Activated effector memory CD4-positive, alpha-beta T cell treated with Interleukin-2 at 50 U/mL for 16 hours (primary cell): ENCODE measurements around the gene NXPH2.
"Not testable (repeated sequence)": the region's sequence is repeated elsewhere in the genome, so short reads cannot be mapped to it uniquely, and the experiment has no call there.

Experiments used
- DNase-seq: peaks from one replicate; pipeline ENCODE4 v3.0.0-alpha.2; 2020

Gene NXPH2

GRCh38 chr2:138707392-138708074, 72.7 kb downstream of the NXPH2 start:
- DNase-seq: no peak

GRCh38 chr2:138703242-138703641, 76.9 kb downstream of the NXPH2 start:
- no peak for DNase-seq

DNA sequence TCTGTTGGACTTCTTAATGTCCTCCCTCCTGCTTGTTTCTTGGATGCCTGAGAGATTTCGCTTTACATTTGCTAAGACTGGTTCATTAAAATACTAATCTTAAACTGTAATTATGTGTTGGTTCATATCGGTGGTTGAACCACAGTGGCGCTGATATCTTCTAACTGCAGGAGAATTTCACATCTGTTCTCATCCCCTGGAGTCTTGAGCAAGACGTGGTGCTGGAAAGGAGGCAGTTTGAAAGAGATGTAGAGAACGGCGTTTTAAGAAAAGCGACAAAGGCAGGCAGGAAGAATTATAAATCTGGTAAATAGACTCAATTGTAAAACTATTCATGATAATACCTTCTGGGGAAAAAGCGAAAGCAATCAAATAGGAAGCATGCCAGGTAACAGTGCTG, 79.5 kb downstream of the NXPH2 start:
- DNase-seq: no peak

GRCh38 chr2:138699421-138699820, 80.8 kb downstream of the NXPH2 start:
- no peak for DNase-seq

DNA sequence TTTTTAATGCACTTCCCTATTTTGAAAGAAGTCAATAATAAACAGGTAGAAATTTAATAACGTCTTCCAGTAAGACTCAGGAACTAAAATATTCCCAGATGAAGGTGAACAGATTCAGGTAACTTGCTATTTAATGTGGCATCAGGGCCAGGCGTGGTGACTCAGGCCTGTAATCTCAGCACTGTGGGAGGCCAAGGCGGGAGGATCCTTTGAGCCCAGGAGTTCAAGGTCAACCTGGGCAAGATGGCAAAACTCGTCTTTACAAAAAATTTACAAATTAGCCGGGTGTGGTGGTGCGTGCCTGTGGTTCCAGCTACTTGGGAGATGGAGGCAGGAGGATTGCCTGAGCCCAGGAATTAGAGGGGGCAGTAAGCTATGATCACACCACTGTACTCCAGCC, 81.8 kb downstream of the NXPH2 start:
- no peak for DNase-seq

DNA sequence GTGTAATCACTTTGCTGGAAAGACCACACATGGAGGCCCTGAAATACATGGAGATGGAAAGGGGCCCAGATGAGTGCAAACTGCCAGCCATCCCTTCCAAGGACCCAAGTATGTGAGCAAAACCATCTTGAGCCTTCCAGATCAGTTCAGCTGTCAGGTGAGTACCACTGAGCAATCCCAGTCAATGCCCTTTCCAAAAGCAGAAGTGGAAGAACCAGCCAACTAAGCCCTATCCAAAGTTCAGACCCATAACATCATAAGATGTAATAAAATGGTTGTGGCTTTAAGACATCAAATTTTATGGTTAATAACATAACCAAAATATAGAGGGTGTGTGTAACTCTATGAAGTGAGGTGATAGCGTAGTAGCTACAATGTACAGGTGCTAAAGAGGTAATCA, 88.5 kb downstream of the NXPH2 start:
- no peak for DNase-seq

DNA sequence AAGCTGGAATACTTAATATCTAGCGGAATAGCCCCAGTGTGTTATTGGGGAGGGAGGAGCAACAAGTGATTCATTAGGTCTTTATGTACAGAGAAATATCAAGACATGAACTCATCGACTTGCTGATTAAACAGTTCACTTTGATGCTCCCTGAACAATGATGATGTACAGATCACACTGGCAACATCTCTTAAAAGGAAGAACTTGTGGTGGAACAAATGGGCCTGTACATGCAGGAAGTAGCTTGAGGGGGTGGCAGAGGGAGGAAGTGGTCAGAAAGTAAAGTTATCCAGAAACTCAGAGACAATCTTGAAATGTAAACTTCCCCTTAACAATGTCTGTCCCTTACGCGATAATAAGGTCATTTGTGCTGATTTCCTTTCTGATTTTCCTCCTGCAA, 90.5 kb downstream of the NXPH2 start:
- DNase-seq: no peak

GRCh38 chr2:138682163-138682562, 98.0 kb downstream of the NXPH2 start:
- DNase-seq: no peak

- DNase-seq: no peak
Measured at GRCh38 chr2:138677221-138677620, 103.0 kb downstream of the NXPH2 start.

- DNase-seq: no peak
Measured at GRCh38 chr2:138676619-138677021, 103.6 kb downstream of the NXPH2 start.

- DNase-seq: no peak
Measured at GRCh38 chr2:138671566-138671965, 108.6 kb downstream of the NXPH2 start.

- DNase-seq: no peak
Measured at GRCh38 chr2:138670734-138671133, 109.5 kb downstream of the NXPH2 start.

- no peak for DNase-seq
Measured at GRCh38 chr2:138665937-138666336, 114.3 kb downstream of the NXPH2 start.

DNA sequence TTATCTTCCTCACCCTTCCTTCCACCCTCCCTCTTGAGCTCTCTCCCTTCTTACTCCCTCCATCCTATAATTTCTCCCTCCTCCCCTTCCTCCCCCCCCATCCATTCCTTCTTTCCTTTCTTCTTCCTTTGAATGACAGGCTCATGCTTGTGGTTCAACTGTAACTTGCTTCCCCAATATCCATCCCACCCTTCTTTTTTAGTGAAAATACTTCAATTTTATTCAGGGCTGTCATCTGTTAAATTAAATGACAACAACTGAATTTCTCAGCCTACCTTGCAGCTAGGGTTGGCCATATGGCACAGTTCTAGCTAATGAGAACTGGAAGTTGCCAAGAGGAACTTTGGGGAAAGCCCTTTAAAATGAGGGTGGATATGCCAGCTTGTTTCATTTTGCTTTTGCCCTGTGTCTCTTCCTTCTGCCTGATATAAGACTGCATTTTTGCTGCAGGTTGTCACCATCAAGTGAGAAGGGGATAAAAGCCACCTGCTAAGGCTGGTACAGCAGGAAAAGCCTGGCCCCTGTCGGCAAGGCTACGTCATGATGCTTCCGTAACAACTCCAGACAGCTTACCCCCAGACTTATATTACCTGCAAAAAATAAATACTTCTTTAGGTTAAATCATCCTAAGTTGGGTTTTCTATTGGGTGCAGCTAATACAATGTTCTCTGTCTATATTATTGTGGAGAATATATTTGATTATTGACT, 121.8 kb downstream of the NXPH2 start:
- no peak for DNase-seq

GRCh38 chr2:138654146-138654545, 126.0 kb downstream of the NXPH2 start:
- no peak for DNase-seq

- no peak for DNase-seq
Measured at GRCh38 chr2:138652378-138652777, 127.8 kb downstream of the NXPH2 start.

GRCh38 chr2:138649571-138649970, 130.6 kb downstream of the NXPH2 start:
- no peak for DNase-seq

- DNase-seq: no peak
Measured at GRCh38 chr2:138648606-138649005, 131.6 kb downstream of the NXPH2 start.

DNA sequence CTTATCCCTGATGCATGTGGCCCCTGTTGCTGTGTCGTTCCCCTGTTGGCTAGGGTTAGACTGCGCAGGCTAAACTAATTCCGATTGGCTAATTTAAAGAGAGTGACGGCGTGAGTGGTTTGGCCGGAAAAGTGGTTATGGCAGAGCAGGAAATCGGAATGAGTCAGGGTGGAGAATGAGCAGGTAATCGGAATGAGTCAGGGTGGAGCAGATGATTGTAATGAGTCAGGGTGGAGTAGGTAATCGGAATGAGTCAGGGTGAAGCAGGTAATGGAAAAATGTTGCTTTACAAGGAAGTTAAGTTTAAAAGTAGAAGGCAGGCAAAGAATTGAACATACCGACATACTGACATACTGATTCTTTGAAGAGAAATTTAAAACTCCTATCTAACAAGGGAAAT, 135.4 kb downstream of the NXPH2 start:
- not testable (repeated sequence) for DNase-seq

- DNase-seq: no peak
Measured at GRCh38 chr2:138640921-138641676, 139.1 kb downstream of the NXPH2 start.

- no peak for DNase-seq
Measured at GRCh38 chr2:138637686-138638085, 142.5 kb downstream of the NXPH2 start.

GRCh38 chr2:138637061-138637460, 143.1 kb downstream of the NXPH2 start:
- DNase-seq: no peak

- no peak for DNase-seq
Measured at GRCh38 chr2:138633049-138633448, 147.1 kb downstream of the NXPH2 start.

- DNase-seq: no peak
Measured at GRCh38 chr2:138632066-138632620, 148.0 kb downstream of the NXPH2 start.
